Measurements from ENCODE around the gene PPP2R5A.

The PPP2R5A gene

DNA sequence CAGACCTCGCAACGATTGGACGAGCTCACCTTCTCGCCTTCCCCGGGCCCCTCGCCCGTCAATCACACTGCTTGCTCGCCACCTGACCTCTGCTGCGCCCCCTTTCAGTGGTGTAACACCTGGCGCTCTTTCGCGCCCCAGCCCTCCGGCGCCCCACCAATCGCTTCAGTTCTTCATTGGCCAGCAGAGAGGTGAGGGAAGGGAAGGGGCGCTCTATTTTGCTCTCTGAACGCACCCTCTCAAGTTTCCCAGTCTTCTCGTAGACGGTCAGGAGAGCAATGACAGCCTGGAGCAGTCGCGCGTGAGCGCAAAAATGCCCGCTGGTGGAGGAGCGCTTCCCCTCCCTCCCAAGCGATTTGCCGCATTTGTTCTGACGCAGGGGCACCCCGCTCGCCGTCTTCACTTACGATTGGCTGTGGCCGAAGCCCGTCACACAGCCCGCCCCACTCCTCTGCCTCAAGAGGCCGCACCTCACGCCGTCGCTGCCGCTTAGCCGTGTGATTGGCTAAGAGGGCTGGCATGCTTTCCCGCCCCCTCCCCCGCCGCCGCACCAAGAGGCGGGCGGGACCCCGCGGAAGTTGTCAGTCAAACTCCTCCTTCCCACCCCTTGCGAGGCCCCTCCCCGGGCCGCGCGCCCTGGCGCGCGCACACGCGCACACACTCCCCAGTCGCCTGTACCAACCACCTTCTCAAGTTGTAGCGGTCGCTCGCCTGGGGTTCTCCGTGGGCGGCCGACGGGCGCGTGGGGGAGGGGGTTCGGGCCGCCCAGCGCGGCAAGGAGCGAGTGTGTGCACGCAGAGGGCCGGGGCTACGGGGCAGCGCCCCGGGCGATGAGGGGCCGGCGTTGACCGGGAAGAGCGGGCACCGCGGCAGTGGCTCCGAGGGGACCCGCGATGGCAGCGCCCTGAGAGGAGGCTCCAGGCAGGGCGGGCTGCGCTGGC is at the start of gene PPP2R5A:
Gene PPP2R5A (plus strand): TSS at position 667 of the 941 bp plus-strand sequence. CDS start 701 bp downstream, outside the sequence.
- peak; percentile 98 for DNase-seq

GRCh38 chr1:212235857-212236256 is 49.4 kb upstream of the PPP2R5A start:
- no peak for DNase-seq

GRCh38 chr1:212236664-212237220 is 48.5 kb upstream of the PPP2R5A start:
- DNase-seq, result no peak

DNA sequence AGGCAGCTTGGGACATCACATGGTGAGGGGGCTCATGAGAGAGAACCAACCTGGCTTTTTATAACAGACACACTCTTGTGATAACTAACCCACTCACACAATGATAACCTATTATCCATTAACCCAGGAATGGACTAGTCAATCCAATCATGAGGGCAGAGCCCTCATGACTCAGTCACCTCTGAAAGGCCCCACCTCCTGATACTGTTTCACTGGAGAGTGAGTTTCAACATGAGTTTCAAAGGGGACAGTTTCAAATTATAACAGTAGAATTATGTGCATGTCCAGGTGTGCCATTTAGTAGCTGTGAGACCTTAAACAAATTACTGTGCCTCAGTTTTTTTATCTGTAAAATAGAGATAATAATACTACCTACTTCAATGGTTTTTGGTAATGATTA is 47.6 kb upstream of the PPP2R5A start:
- no peak for DNase-seq

GRCh38 chr1:212238552-212238951 is 46.7 kb upstream of the PPP2R5A start:
- no peak for DNase-seq

DNA sequence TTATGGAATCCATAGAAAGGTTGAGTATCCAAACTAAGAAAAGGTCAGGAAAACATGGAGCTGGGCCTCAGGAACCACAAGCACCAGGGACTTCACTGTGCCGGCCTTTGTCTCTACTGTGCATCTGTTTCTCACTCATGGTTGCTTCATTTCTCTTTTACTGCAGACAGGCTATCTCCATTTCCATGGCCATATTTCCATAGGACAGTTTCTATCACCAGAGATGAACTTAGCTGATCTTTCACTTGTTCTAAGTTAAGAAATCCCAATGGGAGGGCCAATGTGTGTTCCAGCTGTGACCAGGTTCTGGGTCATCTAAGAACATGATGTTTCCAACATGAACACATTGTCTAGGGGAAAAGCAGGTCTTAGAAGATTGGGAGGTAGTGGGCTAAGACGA is 43.7 kb upstream of the PPP2R5A start:
- no peak for DNase-seq

GRCh38 chr1:212241957-212242287 is 43.3 kb upstream of the PPP2R5A start:
- DNase-seq, result no peak

DNA sequence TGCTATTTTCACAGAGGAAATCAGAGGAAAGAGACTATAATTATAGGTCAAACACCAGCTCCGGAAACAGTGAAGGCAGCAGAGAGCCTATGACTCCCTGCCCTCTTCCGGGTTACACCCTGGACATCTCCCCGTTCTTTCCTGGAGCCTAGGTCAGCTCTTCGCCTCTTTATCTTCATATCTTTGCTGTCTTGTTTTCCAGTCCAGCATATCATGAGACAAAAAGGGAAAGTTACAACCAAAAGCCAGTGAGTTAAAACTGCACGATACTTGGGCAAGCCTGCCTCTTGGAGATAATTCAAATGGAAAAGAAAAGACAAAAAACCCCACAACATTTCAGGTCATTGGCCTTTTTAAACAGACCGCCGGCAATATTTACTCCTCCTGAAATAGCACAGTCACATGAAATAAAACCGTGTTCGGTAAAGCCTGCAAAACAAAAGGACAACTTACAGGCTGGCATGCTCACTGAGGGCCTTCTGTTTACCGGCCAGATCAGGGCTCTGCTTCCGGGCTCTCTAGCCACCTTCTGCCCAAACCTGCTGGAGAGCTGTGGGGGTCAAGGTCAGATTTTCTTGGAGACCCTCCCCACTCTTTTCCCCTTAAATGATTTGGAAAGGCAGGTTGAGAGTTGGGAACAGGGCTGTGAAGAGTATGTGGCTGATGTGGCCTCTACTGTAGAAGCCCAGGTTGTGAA is 42.8 kb upstream of the PPP2R5A start:
- no peak for DNase-seq

- no peak for DNase-seq
Measured at GRCh38 chr1:212242985-212243308, 42.3 kb upstream of the PPP2R5A start.

GRCh38 chr1:212244441-212244840 is 40.8 kb upstream of the PPP2R5A start:
- no peak for DNase-seq

GRCh38 chr1:212247179-212247721 is 38.0 kb upstream of the PPP2R5A start:
- no peak for DNase-seq

DNA sequence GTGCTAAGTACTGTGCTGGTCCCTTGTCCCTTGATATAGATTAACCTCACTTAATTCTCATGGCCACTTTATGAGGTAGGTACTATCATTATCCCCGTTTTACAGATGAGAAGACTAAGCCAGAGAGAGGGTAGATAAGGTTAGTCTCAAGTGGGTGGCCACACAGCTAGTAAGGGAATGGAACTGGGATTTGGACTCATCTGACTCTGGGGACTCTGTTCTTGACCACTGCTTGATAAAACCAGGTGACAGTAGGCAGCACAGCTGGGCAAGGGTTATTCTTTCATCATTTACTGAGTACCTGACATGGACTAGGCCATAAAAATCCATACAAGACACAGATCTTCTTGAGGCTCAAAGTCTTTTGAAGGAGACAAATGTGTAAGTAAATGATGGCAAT is 37.2 kb upstream of the PPP2R5A start:
- DNase-seq, result no peak

- DNase-seq, result no peak
Measured at GRCh38 chr1:212254853-212255363, 30.3 kb upstream of the PPP2R5A start.

GRCh38 chr1:212255705-212256307 is 29.4 kb upstream of the PPP2R5A start:
- DNase-seq, result no peak

DNA sequence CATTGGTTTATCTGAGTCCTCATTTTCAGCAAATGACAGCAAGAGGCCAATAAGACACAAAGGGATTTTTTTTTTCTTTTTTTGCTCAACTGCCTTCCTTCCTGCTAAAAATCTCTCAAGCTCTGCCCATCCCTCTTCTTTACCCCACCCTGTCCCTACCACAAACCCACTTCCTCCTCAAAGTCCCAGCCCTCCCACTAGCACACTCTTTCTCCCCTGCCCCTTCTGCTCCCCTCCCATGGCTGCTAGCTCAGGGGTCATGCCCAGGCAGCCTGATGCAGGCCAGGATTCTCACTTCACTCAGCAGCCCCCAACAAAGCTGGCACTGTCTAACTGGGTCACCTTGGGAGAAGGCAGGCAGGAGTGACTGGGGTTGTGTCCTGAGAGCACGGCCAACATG is 28.8 kb upstream of the PPP2R5A start:
- DNase-seq, result peak; percentile 4

- DNase-seq, result no peak
Measured at GRCh38 chr1:212257157-212257556, 28.1 kb upstream of the PPP2R5A start.

DNA sequence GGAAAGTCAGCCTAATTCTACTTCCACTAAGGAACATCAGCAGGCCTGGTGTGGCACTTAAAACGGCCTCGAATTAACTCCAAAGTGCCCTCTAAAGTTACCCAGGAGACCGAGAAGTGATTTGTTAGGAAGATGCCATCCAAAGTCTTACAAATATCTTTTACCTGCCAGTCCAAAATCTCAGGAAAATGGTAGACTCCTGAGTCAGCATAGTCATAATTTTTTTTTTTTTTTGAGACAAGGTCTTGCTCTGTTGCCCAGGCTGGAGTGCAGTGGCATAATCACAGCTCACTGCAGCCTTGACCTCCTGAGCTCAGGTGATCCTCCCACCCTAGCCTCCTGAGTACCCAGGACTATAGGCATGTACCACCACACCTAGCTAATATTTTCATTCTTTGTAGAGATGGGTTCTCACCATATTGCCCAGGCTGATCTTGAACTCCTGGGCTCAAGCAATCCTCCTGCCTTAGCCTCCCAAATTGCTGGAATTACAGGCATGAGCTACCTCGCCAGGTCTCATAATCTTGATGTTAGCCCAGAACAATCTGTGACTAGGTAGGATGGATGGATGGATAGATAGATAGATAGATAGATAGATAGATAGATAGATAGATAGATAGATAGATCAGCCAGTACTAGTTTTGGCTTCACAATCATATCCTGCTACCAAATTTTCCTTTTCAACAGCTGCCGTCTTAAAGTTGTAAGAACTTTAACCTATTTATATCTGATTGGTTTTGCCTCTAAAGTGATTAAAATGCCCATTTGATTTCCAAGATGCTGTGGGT is 25.3 kb upstream of the PPP2R5A start:
- no peak for DNase-seq

GRCh38 chr1:212260557-212261355 is 24.5 kb upstream of the PPP2R5A start:
- DNase-seq, result no peak

- DNase-seq, result no peak
Measured at GRCh38 chr1:212261361-212261929, 23.8 kb upstream of the PPP2R5A start.

DNA sequence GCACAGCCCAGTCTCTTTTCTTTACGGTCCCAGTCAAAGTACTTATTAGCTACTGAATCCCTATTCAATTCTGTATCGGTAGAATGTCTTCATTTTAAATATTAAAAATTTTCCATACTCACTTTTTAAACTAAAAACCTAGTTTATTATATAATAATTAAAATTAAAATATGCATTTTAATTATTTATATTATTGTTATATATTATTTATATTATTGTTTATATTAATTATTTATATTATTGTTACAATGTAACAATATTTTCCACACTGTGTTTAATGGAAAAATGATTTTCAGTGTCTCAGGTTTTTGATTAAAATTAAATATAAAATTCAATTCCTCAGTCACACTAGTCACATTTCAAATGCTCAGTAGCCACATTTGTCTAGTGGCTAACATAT is 18.2 kb upstream of the PPP2R5A start:
- no peak for DNase-seq

DNA sequence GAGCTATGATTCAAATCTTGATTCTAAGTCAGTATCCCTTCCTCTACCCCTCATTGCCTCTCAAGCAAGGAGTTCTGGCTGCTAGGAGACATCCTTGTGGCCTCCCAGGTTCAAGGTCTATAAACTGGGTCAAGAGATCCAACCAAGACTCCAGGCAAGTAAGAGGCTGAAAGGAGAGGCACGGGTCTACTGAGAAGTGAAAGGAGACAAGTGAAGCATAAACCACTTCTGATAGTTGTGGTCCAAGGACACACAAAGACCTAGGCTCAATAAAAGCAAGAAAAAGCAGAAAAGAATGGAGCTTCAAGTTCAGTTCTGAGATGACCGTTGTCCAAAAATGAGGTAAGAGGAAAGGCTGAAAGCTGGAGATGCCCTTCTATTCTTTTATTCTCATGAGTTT is 17.8 kb upstream of the PPP2R5A start:
- no peak for DNase-seq

Data from activated CD4-positive, alpha-beta T cell treated with anti-CD3 and anti-CD28 coated beads, Interleukin-2, amount 50 U/mL, for 1 hour (primary cell).